BJ (cell line): Measurements from ENCODE around the gene TRPM5. TPM values are rescaled to one million over a fixed set of nuclear protein-coding genes. Genes with fewer than 3 reads are reported as not detected.

Experiments
- CTCF ChIA-PET: fragments of 350-600 bp; formaldehyde crosslinking; extraction: SDS; loops from one replicate; lab custom pipeline; 2021; ENCODE audit warnings: antibody characterized with exemption, inconsistent platforms; lab: Yijun Ruan, JAX
- POLR2A ChIA-PET: fragments of 300-600 bp; sonication (Branson Sonifier 250); formaldehyde crosslinking; extraction: SDS; loops from one replicate; lab custom pipeline; 2021; ENCODE audit warnings: antibody characterized with exemption; lab: Charles Lee
- DNase-seq: peaks from one replicate; pipeline ENCODE4 v3.0.0-alpha.2; 2011; ENCODE audit warnings: low read depth
- H3K27me3 ChIP-seq: 2 replicates; pipeline ENCODE4 v1.6.0; 2011; ENCODE audit warnings: low read length; ENCODE audit not compliant: control insufficient read depth, insufficient read depth
- H3K36me3 ChIP-seq: 2 replicates; pipeline ENCODE4 v1.5.1; 2011; ENCODE audit warnings: low read length; ENCODE audit not compliant: control insufficient read depth, insufficient read depth
- H3K4me3 ChIP-seq: 2 replicates; pipeline ENCODE4 v1.5.1; 2011; ENCODE audit warnings: low read depth, mild to moderate bottlenecking, control low read depth, low read length
- polyA plus RNA-seq: library from polyadenylated mRNA; depleted of rRNA; stranded (reverse); fragments of >200 nt; gene quantifications from 2 replicates; pipeline ENCODE4 v1.2.3, GENCODE V29; 2011
- TF ChIP-seq, protein P1 (sequence below): IDR thresholded peaks from 2 replicates; pipeline ENCODE4 v1.5.1; 2011; ENCODE audit warnings: low read depth, mild to moderate bottlenecking, control low read depth, inconsistent platforms, low read length, moderate library complexity; ENCODE audit not compliant: insufficient read depth

The TRPM5 gene
- polyA plus RNA-seq, 1 experiment = not detected

DNA sequence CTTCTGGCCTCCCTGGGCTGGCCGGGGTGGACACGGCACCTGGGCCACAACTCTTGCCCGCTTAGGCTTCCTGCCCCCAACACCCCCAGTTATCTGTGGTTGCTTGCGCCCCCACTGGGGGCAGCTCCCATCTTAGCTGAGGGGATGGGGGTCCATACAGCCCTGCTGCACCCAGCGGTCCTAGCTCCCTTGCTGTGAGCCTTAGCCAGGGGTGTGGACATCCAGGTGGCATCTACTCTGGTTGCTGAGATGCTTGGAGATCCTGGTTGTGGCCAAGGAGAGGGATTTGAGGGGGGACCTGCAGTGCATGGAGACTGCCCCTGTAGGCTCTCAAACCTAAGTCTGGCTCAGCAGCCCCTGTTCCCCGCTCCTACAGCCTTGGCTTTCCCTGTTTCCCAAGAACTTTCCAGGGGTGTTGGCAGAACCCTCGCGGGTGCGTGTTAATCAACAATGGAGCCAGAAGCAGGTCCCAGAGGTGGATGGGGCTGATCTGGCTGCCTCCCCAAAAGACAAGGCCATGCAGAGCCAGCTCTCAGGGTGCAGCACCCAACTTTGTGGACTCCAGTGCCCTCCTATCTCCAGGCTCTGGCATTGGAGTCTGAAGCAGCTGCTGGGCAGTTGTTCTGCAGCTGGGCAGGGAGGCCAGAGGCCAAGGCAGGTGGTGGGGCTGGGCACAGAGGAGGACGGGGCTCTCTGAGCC is 3.8 kb upstream of the TRPM5 start:
- no peak for DNase-seq
- Histone ChIP-seq H3K27me3 (peaks cover 22% of the 10 kb centered on the region), H3K36me3 (no peaks in the 10 kb centered on the region), H3K4me3 (no peak overlapping the region)
- TF ChIP-seq, protein P1, sequence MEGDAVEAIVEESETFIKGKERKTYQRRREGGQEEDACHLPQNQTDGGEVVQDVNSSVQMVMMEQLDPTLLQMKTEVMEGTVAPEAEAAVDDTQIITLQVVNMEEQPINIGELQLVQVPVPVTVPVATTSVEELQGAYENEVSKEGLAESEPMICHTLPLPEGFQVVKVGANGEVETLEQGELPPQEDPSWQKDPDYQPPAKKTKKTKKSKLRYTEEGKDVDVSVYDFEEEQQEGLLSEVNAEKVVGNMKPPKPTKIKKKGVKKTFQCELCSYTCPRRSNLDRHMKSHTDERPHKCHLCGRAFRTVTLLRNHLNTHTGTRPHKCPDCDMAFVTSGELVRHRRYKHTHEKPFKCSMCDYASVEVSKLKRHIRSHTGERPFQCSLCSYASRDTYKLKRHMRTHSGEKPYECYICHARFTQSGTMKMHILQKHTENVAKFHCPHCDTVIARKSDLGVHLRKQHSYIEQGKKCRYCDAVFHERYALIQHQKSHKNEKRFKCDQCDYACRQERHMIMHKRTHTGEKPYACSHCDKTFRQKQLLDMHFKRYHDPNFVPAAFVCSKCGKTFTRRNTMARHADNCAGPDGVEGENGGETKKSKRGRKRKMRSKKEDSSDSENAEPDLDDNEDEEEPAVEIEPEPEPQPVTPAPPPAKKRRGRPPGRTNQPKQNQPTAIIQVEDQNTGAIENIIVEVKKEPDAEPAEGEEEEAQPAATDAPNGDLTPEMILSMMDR = no peak
- ChIA-PET CTCF (interaction anchor here (0.5 kb wide), 1 partner anchor 290 kb away, joined by 3 read pairs; no protein-coding TSS in a partner anchor), POLR2A (no interaction called here)

DNA sequence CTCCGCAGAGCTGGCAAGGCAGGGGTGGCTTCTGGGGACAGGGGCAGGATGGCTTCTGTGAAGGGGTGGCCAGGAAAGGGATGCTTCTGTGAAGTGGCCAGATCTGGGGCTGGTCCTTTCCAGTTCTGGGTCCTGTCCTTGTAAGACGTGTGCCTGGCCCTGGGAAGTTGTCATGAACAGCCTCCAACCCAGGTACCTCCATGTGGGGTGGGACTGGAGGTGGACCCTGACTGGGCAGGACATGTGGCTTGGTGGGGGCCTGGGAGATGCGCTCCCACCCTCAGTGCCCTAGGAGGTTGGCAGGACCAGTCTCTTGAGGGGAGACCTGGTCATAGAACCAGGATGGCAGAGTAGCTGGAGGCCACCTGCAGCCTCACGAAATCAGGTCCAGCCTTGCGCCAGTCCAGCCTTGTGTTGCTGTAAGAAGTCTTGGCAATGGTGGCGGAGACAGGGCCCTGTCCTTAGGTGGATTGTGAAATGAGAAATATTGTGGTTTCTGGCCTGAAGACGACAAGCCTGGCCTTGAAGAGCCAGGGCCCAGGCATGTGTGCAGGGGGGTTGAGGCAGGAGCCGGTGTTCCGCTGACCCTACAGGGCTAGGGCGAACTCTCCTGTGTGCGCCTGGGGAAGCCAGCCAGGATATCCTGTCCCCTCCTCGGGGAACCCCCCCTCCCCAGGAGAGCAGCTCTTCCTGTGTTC is 3.1 kb upstream of the TRPM5 start:
- Histone ChIP-seq H3K36me3 (no peaks in the 10 kb centered on the region), H3K4me3 (no peak overlapping the region), H3K27me3 (peaks cover 23% of the 10 kb centered on the region)
- POLR2A ChIA-PET = no interaction called here
- DNase-seq = no peak
- CTCF ChIA-PET = interaction anchor here (0.5 kb wide), 1 partner anchor 289 kb away, joined by 3 read pairs; no protein-coding TSS in a partner anchor
- TF ChIP-seq, protein P1 = no peak

DNA sequence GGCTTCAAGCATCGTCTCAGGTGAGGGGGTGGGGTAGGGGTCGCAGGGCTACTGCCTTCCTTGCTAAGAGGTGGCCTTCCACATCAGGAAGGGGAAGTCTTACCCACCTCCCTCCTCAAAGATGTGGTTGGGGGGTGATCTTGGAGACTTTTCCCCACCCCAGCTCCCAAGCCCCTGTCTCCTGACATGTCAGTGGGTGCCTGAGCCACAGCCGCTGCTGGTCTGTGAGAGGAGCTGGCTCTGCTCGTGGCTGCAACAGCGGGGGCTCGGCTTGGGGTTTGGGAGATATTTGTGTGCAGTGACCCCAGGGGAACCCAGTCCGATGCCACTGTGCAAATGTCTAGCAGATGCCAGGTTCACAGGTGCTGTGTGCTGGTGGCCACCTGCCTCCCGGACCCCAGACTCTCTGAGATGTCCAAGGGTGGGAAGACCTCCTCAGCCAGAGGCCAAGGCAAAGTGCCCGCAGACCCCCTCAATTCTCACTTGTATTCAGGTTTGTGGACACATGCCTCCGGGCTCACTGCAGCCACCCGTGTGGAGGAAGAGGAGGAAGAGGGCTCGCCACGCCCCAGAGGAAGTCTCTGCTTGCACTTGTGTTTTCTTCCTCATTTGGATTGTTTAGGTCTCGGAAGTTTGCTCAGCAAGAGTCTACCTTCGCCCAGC is 2.4 kb upstream of the TRPM5 start:
- TF ChIP-seq, protein P1 = no peak
- H3K4me3 ChIP-seq = no peak overlapping the region
- H3K36me3 ChIP-seq = no peaks in the 10 kb centered on the region
- ChIA-PET POLR2A (no interaction called here), CTCF (interaction anchor here (0.6 kb wide), 1 partner anchor 72 kb away, joined by 3 read pairs; no protein-coding TSS in a partner anchor)
- DNase-seq = no peak
- H3K27me3 ChIP-seq = peaks cover 18% of the 10 kb centered on the region

DNA sequence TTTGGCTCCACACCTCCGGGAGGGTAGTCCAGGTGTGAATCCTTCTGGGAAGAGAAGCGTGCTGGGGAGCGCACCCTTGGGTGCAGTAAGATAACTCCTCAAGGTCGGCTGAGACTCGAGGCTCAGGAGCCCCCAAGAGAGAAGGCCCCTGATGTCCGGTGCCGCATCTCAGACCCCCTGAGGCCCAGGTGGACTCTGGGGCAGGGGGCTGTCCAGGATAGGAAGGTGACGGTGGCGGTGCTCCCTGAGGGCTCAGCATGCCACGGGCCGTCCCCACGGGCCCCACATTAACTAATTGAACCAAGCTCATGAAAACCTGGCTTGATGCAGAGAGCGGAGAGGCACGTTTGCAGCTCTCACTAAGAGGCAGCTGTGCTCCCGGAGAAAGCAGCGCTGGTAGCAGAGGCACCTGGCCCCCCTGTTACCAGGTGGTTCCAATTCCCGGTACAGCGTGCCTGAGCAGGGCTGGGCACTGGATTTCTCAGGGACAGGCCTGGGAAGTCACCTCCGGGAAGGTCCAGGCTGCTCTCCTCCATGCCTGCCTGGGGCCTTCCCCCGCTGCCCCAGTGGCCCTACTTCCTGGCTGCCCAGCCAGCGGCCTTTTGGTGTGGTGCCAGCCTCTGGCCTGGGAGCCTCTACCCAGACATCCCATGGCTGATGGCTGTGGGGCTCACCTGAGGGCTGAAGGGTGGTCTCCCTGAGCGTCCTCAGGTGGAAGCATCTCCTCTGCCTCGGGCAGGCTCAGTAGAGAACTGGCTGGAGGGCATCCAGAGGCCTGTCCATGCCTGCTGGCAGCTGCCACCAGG is 1.6 kb upstream of the TRPM5 start:
- Histone ChIP-seq H3K4me3 (no peak overlapping the region), H3K36me3 (no peaks in the 10 kb centered on the region), H3K27me3 (peaks cover 18% of the 10 kb centered on the region)
- no peak for DNase-seq
- TF ChIP-seq, protein P1 = no peak
- POLR2A ChIA-PET = no interaction called here
- CTCF ChIA-PET = interaction anchor here (0.7 to 1.8 kb wide), 2 partner anchors 25 to 32 kb away, joined by 3 to 8 read pairs; no protein-coding TSS in a partner anchor
